Measurements from ENCODE around the gene THSD7B.

- TF ChIP-seq CTCF (IDR thresholded peaks at IDR 0.05) (no peak), POLR2A (IDR thresholded peaks at IDR 0.05) (no peak)
These were observed 941.7 kb downstream of the THSD7B start for GRCh38 chr2:137706786-137707613.

Data from Peyer's patch (tissue), 4 donors.